ENCODE results near the gene ALG14.
"Not testable (repeated sequence)": the region's sequence is repeated elsewhere in the genome, so short reads cannot be mapped to it uniquely, and the experiment has no call there.

The ALG14 gene

DNA sequence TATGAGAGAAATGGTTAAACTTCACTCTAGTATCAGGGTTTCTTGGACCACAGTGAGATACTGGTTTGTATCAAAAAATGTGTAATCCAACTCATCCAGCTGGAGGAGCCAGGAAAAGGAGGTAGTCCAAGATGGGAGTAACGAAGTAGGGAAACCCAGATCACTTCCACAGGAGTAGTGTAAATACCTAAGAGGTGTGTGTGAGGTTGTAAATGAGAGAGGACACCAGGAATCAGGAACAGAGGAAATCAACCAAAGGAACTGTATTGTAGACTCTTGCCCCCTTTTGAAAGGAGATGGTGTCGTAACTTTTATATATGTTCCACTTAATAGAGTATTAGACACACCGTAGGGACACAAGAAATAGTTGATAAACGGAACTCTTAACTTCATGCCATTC, 24.7 kb upstream of the ALG14 start:
- no peak for DNase-seq (ENCODE audit: low read depth, low spot score)
- TF ChIP-seq, protein P1, sequence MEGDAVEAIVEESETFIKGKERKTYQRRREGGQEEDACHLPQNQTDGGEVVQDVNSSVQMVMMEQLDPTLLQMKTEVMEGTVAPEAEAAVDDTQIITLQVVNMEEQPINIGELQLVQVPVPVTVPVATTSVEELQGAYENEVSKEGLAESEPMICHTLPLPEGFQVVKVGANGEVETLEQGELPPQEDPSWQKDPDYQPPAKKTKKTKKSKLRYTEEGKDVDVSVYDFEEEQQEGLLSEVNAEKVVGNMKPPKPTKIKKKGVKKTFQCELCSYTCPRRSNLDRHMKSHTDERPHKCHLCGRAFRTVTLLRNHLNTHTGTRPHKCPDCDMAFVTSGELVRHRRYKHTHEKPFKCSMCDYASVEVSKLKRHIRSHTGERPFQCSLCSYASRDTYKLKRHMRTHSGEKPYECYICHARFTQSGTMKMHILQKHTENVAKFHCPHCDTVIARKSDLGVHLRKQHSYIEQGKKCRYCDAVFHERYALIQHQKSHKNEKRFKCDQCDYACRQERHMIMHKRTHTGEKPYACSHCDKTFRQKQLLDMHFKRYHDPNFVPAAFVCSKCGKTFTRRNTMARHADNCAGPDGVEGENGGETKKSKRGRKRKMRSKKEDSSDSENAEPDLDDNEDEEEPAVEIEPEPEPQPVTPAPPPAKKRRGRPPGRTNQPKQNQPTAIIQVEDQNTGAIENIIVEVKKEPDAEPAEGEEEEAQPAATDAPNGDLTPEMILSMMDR (IDR thresholded peaks at IDR 0.05; ENCODE audit: low read depth, low read length): no peak
- H3K4me3 ChIP-seq (ENCODE audit: low read depth, low read length): no peak overlapping the region
- in situ Hi-C loops (cut with HindIII; ENCODE audit: low sequenced_read_pairs): no loop called here

DNA sequence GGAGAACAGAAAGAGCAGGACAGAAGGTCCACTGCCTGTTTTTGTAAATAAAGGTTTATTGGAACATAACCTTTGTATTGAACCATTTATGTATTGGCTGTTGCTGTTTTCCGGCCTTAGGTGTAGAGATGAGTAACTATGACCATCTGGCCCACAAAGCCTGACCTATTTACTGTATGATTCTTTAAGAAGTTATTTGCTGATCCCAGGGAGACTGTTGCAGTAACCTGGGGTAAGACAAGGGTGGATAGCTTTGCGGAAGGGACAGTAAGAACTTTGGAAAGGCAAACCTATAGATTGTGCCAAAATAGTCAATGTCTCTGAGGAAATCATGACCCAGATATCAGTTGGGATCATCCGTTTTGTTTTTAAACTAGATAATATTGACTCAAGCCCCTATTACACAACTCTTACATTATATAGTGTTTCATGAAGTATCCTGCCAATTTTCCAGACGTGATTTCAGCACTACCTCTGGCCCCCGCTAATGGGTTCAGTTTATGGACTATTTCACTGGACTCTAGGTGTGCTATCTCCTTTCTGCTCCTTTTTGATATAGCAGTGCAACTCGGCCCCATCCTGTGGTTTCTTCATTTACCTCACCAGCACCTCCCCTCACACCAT, 23.6 kb upstream of the ALG14 start:
- TF ChIP-seq, protein P1 (IDR thresholded peaks at IDR 0.05; ENCODE audit: low read depth, low read length): no peak
- no peak overlapping the region for H3K4me3 ChIP-seq (ENCODE audit: low read depth, low read length)
- in situ Hi-C loops (cut with HindIII; ENCODE audit: low sequenced_read_pairs): no loop called here
- no peak for DNase-seq (ENCODE audit: low read depth, low spot score)

DNA sequence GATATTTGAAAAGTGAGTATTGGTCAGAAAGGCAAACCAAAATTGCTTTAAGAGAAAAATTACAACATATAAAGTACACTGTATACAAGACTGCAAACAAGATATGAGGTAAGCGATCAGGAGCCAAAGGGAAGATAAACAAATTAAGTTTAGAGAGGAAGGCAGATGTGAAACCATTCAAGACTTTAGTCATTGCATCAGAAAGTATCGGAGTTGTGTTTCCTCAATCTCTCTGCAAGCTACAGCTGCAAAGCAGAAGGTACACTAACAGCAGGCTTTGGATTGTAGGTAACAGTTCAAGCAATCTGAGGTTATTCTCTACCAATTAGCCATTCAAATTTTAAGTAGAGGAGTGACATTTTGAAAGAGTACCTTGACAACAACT, 23.1 kb upstream of the ALG14 start:
- TF ChIP-seq, protein P1 (IDR thresholded peaks at IDR 0.05; ENCODE audit: low read depth, low read length): no peak
- no peak for DNase-seq (ENCODE audit: low read depth, low spot score)
- in situ Hi-C loops (cut with HindIII; ENCODE audit: low sequenced_read_pairs): no loop called here
- no peak overlapping the region for H3K4me3 ChIP-seq (ENCODE audit: low read depth, low read length)

DNA sequence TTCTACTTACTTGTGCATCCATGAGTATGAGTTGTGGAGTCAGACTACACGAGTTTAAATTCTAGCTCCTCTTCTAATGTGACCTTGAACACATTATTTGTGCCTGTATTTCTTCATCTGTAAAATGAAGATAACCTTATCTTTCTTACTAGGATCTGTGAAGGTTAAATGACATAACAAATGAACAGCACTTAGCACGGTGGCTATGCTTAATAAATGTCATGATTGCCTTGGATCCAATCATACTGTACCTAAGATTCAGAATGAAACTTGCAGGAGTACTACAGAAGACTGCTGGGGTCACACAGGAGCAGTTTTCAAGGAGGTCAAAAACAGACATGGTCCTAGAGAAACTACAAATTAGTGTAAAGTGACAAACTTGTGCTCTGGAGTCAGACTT, 22.2 kb upstream of the ALG14 start:
- in situ Hi-C loops (cut with HindIII; ENCODE audit: low sequenced_read_pairs): no loop called here
- no peak overlapping the region for H3K4me3 ChIP-seq (ENCODE audit: low read depth, low read length)
- no peak for DNase-seq (ENCODE audit: low read depth, low spot score)
- TF ChIP-seq, protein P1 (IDR thresholded peaks at IDR 0.05; ENCODE audit: low read depth, low read length): no peak

DNA sequence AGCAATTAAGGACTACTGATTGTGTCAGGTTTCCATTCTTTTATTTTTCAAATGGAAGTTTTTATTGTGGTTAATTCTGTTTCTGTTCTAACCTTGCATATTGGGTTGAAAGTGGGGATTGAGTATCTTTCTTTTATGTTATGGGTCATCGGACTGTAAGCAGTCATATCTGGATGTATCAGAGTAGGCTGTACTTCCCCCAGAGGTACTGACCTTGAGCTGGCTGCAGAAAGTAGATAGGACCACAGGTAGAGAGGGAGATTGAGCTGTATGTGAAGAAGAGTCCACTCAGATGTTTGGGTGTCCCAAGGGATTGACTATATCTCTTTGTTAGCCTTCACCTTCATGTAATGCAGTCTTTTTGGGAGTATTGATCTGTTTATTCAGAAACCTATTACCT, 20.5 kb upstream of the ALG14 start:
- no peak for DNase-seq (ENCODE audit: low read depth, low spot score)
- in situ Hi-C loops (cut with HindIII; ENCODE audit: low sequenced_read_pairs): no loop called here
- TF ChIP-seq, protein P1 (IDR thresholded peaks at IDR 0.05; ENCODE audit: low read depth, low read length): no peak
- H3K4me3 ChIP-seq (ENCODE audit: low read depth, low read length): no peak overlapping the region

DNA sequence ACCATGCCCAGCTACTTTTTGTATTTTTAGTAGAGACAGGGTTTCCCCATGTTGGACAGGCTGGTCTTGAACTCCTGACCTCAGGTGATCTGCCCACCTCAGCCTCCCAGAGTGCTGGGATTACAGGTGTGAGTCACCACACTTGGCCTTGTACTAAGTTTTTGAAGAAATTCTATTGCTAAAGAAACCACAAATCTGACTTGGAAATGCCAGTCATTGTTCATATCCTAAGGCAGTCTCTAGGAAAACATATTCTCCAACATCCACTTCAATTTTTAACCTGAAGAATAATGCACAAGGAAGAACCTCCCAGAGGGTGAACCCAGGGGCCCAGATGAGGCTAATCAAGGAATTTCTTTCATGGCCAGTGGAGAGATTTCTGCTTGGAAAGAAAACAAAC, 20.1 kb upstream of the ALG14 start:
- H3K4me3 ChIP-seq (ENCODE audit: low read depth, low read length); in situ Hi-C loops (cut with HindIII; ENCODE audit: low sequenced_read_pairs); DNase-seq (ENCODE audit: low read depth, low spot score): not testable (repeated sequence)

DNA sequence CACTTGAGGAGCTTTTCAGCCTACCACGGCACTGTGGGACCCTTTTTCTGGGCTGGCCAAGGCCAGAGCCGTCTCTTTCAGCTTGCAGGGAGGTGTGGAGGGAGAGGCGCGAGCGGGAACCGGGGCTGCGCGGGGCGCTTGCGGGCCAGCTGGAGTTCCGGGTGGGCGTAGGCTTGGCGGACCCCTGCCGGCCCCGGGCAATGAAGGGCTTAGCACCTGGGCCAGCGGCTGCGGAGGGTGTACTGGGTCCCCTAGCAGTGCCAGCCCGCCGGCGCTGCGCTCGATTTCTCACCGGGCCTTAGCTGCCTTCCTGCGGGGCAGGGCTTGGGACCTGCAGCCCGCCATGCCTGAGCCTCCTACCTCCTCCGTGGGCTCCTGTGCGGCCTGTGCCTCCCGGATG, 18.5 kb upstream of the ALG14 start:
- in situ Hi-C loops (cut with HindIII; ENCODE audit: low sequenced_read_pairs); DNase-seq (ENCODE audit: low read depth, low spot score); H3K4me3 ChIP-seq (ENCODE audit: low read depth, low read length): not testable (repeated sequence)

Measured in astrocyte of the spinal cord (primary cell).